GM12878 (cell line): ENCODE measurements around the gene ORAI3.

ENCODE experiments used
- CTCF ChIP-seq, 3 experiments: IDR thresholded peaks in 2 of 3; conservative IDR thresholded peaks in 1 of 3; 2 replicates each; pipeline ENCODE4 v1.5.1; 2011; ENCODE audit warnings: low read depth in 3 of 3, low read length in 3 of 3, mild to moderate bottlenecking in 3 of 3, control low read depth in 2 of 3, moderate library complexity in 2 of 3, inconsistent platforms in 1 of 3, mixed read lengths in 1 of 3; ENCODE audit not compliant: control insufficient read depth in 2 of 3, insufficient read depth in 1 of 3; ENCODE audit errors: extremely low read depth in 1 of 3
- EP300 ChIP-seq, 2 experiments: fragments of 150-350 bp in 1 of 2; IDR thresholded peaks; 2 replicates each; pipeline ENCODE4 v1.6.1; 2011 to 2012; ENCODE audit warnings: low read depth in 2 of 2, low read length in 2 of 2, borderline replicate concordance in 1 of 2, improper control_type of control experiment in 1 of 2, inconsistent platforms in 1 of 2; ENCODE audit not compliant: control insufficient read depth in 1 of 2
- EZH2 ChIP-seq: IDR thresholded peaks from 2 replicates; pipeline ENCODE4 v1.6.1; 2012; ENCODE audit warnings: low read depth, mild to moderate bottlenecking, control low read depth, inconsistent platforms, low read length, borderline replicate concordance; ENCODE audit not compliant: control insufficient read depth
- ZNF274 ChIP-seq: IDR thresholded peaks from one replicate; pipeline ENCODE4 v1.8.0; 2011; ENCODE audit not compliant: insufficient read length, insufficient read depth

- no peak for TF ChIP-seq CTCF (IDR thresholded peaks at IDR 0.05 in 2 of 3, conservative IDR thresholded peaks at IDR 0.05 in 1 of 3; ENCODE audit: control insufficient read depth in 2 of 3, extremely low read depth in 1 of 3, insufficient read depth in 1 of 3, low read depth in 3 of 3, low read length in 3 of 3)
- TF ChIP-seq ZNF274: no peak
- no peak for TF ChIP-seq EP300 (IDR thresholded peaks at IDR 0.05; ENCODE audit: borderline replicate concordance in 1 of 2, control insufficient read depth in 1 of 2, low read depth in 2 of 2, low read length in 2 of 2)
- TF ChIP-seq EZH2: no peak
Observed at GRCh38 chr16:30991052-30991451, 42.2 kb downstream of the ORAI3 start.
